GM12878 (cell line): ENCODE data around the gene USP10. TPM values are rescaled to one million over a fixed set of nuclear protein-coding genes. Genes with fewer than 3 reads are reported as not detected.

Source experiments
- ATAC-seq: fragments of 200-7000 bp; cut with Tn5 transposase; 3 replicates; pipeline ENCODE4 v1.9.1; 2020; ENCODE audit warnings: mild to moderate bottlenecking, moderate library complexity
- BruUV-seq: library from RNA; stranded (reverse); fragments of 400-500 nt; replicated peaks from 2 replicates; lab custom pipeline; 2021; lab: Mats Ljungman, UMichigan
- CTCF ChIA-PET: fragments of 300-600 bp; sonication (Branson Sonifier 250); formaldehyde crosslinking; extraction: SDS; loops from one replicate; lab custom pipeline; 2021; ENCODE audit warnings: inconsistent platforms; lab: Yijun Ruan, JAX
- POLR2A ChIA-PET: fragments of 350-600 bp; formaldehyde crosslinking; extraction: SDS; loops from one replicate; lab custom pipeline; 2021; ENCODE audit warnings: inconsistent platforms; lab: Charles Lee
- RAD21 ChIA-PET: fragments of 300-600 bp; sonication (Branson Sonifier 250); formaldehyde crosslinking; loops from one replicate; lab custom pipeline; 2023; ENCODE audit warnings: antibody characterized with exemption; ENCODE audit not compliant: unreplicated experiment; lab: Charles Lee
- SMC1A ChIA-PET: fragments of 300-600 bp; sonication (Branson Sonifier 250); formaldehyde crosslinking; loops from one replicate; lab custom pipeline; 2023; ENCODE audit not compliant: unreplicated experiment, uncharacterized antibody; lab: Charles Lee
- DNase-seq: peaks from one replicate; pipeline ENCODE4 v3.0.0-alpha.2; 2011; ENCODE audit warnings: low read depth, low spot score
- FAIRE-seq: peaks from 3 replicates; lab custom pipeline; 2011; peaks lifted over from hg19 to GRCh38; lab: Jason Lieb, UNC
- H2AFZ ChIP-seq: 2 replicates; pipeline ENCODE4 v1.6.0; 2011; ENCODE audit warnings: low read depth, low read length, control low read depth; ENCODE audit not compliant: control insufficient read depth
- H3K27ac ChIP-seq: 2 replicates; pipeline ENCODE4 v1.5.1; 2011; ENCODE audit warnings: control low read depth; ENCODE audit not compliant: control insufficient read depth, insufficient read depth
- H3K27me3 ChIP-seq, 2 experiments: replicated peaks in 1 of 2; 2 replicates each; pipeline versions ENCODE4 v1.6.0 to v1.6.1; 2011; ENCODE audit warnings: low read length in 1 of 2; ENCODE audit not compliant: control insufficient read depth in 2 of 2, insufficient read depth in 2 of 2
- H3K36me3 ChIP-seq, 2 experiments: 2 replicates each; pipeline ENCODE4 v1.5.1; 2011; ENCODE audit warnings: low read length in 1 of 2; ENCODE audit not compliant: control insufficient read depth in 2 of 2, insufficient read depth in 2 of 2
- H3K4me1 ChIP-seq: 2 replicates; pipeline ENCODE4 v1.6.1; 2011; ENCODE audit warnings: mild to moderate bottlenecking, low read length, moderate library complexity, mixed read lengths; ENCODE audit not compliant: control insufficient read depth, insufficient read depth
- H3K4me2 ChIP-seq: 2 replicates; pipeline ENCODE4 v1.6.0; 2011; ENCODE audit warnings: control low read depth; ENCODE audit not compliant: control insufficient read depth, insufficient read depth
- H3K4me3 ChIP-seq: fragments of 200-600 bp; sonication (generic); 2 replicates; pipeline ENCODE4 v1.5.1; 2016
- H3K79me2 ChIP-seq: 2 replicates; pipeline ENCODE4 v1.6.0; 2011; ENCODE audit warnings: low read length; ENCODE audit not compliant: control insufficient read depth, insufficient read depth
- H3K9ac ChIP-seq: 2 replicates; pipeline ENCODE4 v1.8.0; 2011; ENCODE audit warnings: low read length, control low read depth, mixed read lengths; ENCODE audit not compliant: control insufficient read depth, insufficient read depth
- H3K9me3 ChIP-seq: replicated peaks from 3 replicates; pipeline ENCODE4 v1.5.1; 2011; ENCODE audit warnings: mild to moderate bottlenecking, low read length; ENCODE audit not compliant: control insufficient read depth, insufficient read depth
- H4K20me1 ChIP-seq: 2 replicates; pipeline ENCODE4 v1.6.0; 2011; ENCODE audit not compliant: control insufficient read depth, insufficient read depth
- BMI1 ChIP-seq: fragments of 450-650 bp; IDR thresholded peaks from 2 replicates; pipeline ENCODE4 v1.6.1; 2016; ENCODE audit warnings: mild to moderate bottlenecking, moderate library complexity, borderline replicate concordance
- EZH2 ChIP-seq: IDR thresholded peaks from 2 replicates; pipeline ENCODE4 v1.6.1; 2012; ENCODE audit warnings: low read depth, mild to moderate bottlenecking, control low read depth, inconsistent platforms, low read length, borderline replicate concordance; ENCODE audit not compliant: control insufficient read depth
- GATAD2B ChIP-seq: fragments of 450-650 bp; conservative IDR thresholded peaks from 2 replicates; pipeline ENCODE4 v1.6.1; 2017; ENCODE audit warnings: low read depth, mild to moderate bottlenecking, moderate library complexity
- RAD51 ChIP-seq: fragments of 450-650 bp; IDR thresholded peaks from 2 replicates; pipeline ENCODE4 v1.6.1; 2016; ENCODE audit warnings: moderate library complexity, mild to moderate bottlenecking, inconsistent platforms
- RUNX3 ChIP-seq: IDR thresholded peaks from 2 replicates; pipeline ENCODE4 v1.6.1; 2012; ENCODE audit warnings: low read length, inconsistent platforms
- ZNF384 ChIP-seq: IDR thresholded peaks from 2 replicates; pipeline ENCODE4 v1.6.1; 2012; ENCODE audit warnings: low read depth, mild to moderate bottlenecking, low read length, improper control_type of control experiment, borderline replicate concordance
- WGBS: methylation state at CpG from one replicate; pipeline ENCODE4 v1.1.6; 2016; ENCODE audit warnings: low lambda C conversion rate; ENCODE audit not compliant: insufficient replicate concordance, insufficient coverage; ENCODE audit errors: missing lambda C conversion rate; 5-methylcytosine and 5-hydroxymethylcytosine counted together
- in situ Hi-C: fragments of 300-500 bp; cut with MboI; formaldehyde crosslinking; loops from 9 replicates; pipeline ENCODE4 v1.14.3; 2018; ENCODE audit warnings: mixed read lengths
- intact Hi-C: fragments of 100-400 bp; cut with micrococcal nuclease; formaldehyde crosslinking; loops from one replicate; pipeline ENCODE4 v1.14.2; 2022; ENCODE audit not compliant: unreplicated experiment
- polyA plus RNA-seq, 11 experiments: library from polyadenylated mRNA; depleted of rRNA in 4 of 11; unstranded in 6 of 11; stranded (reverse) in 5 of 11; fragments of >200 nt; fragmentation: Nextera tagmentation in 4 of 11; fragmentation: Illumina TruSeq in 1 of 11; extraction: Ambion mirVana in 4 of 11; extraction: Trizol in 1 of 11; gene quantifications; 1 replicate in 1 of 11; 2 replicates in 10 of 11; pipeline versions ENCODE4 v1.2.1 to v1.2.3, GENCODE V29; 2011 to 2016; ENCODE audit warnings: inconsistent platforms in 2 of 11, missing spikeins in 2 of 11, low read depth in 1 of 11
- total RNA-seq, 4 experiments: library from RNA; depleted of rRNA in 3 of 4; stranded (reverse); fragments of >200 nt in 3 of 4; fragmentation: Illumina TruSeq in 1 of 4; extraction: Trizol in 1 of 4; gene quantifications; 2 replicates each; pipeline versions ENCODE4 v1.2.1 to v1.2.3, GENCODE V29; 2013 to 2021
- TF ChIP-seq, protein P1 (sequence below): IDR thresholded peaks from 2 replicates; pipeline ENCODE4 v1.6.1; 2011; ENCODE audit warnings: low read depth, mild to moderate bottlenecking, low read length, moderate library complexity, borderline replicate concordance; ENCODE audit errors: extremely low read depth
- TF ChIP-seq, protein P2 (sequence below): IDR thresholded peaks from 2 replicates; pipeline ENCODE4 v1.6.1; 2011; ENCODE audit warnings: borderline replicate concordance, low read depth, mild to moderate bottlenecking, moderate library complexity, low read length; ENCODE audit not compliant: insufficient read depth, poor library complexity, severe bottlenecking

Gene USP10
- total and polyA plus RNA-seq, 10 of the 15 experiments (the other 5 are each of a cell fraction or from before 2014, with no cell fraction given) = 46.1 to 160 (median 105) TPM

DNA sequence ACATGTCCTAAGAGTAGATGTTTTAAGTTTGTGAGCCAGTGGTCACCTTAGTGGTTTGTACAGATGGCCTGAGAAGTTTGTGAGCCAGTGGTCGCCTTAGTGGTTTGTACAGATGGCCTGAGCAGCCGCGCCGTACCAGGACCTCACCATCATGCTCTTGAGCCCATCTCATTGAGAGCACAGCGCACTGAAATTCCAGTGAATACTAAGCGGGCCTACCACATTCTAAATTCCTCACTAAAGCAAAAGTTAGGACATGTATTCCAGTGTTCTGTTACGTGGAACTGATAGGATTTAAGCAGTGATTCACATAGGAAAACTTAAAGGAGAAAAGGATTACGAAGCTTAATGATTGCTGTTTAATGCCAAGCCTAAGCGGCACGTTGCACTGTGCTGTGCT lies 3.9 kb downstream of the USP10 start:
- ChIA-PET CTCF (interaction anchor here (0.9 to 5.0 kb wide), 13 partner anchors 9 to 267 kb away, joined by 3 to 61 read pairs (median 3); no protein-coding TSS in a partner anchor), POLR2A (interaction anchor here (0.7 to 1.9 kb wide), 5 partner anchors 9 to 40 kb away, joined by 3 to 5 read pairs (median 4); no protein-coding TSS in a partner anchor), RAD21 (interaction anchor here (0.6 to 3.1 kb wide), 6 partner anchors 8 to 103 kb away, joined by 3 to 18 read pairs (median 6); no protein-coding TSS in a partner anchor), SMC1A (interaction anchor here (0.7 to 1.9 kb wide), 12 partner anchors 11 to 197 kb away, joined by 3 to 7 read pairs (median 4); no protein-coding TSS in a partner anchor)
- Histone ChIP-seq H3K4me3 (peak overlapping the region; percentile 6; the same call in 1 of the 2 replicates), H4K20me1 (peaks cover 6% of the 10 kb centered on the region), H3K9ac (no peak overlapping the region), H3K36me3 (0 out of 4 replicates have a peak, but pooled peaks cover 0 to 3% of the 10 kb centered on the region in 2 experiments), H3K79me2 (peaks cover 85% of the 10 kb centered on the region), H3K9me3 (no peaks in the 10 kb centered on the region), H2AFZ (no peak overlapping the region), H3K27me3 (no peaks in the 10 kb centered on the region), H3K4me2 (peak overlapping the region; percentile 40), H3K27ac (no peak overlapping the region), H3K4me1 (peaks cover 3% of the 10 kb centered on the region; the same call in 1 of the 2 replicates)
- in situ Hi-C loops = no loop called here
- 90% methylated on average over 10 of the region's 10 CpGs for WGBS
- TF ChIP-seq RUNX3 (no peak), EZH2 (no peak), ZNF384 (no peak)
- TF ChIP-seq, protein P1, sequence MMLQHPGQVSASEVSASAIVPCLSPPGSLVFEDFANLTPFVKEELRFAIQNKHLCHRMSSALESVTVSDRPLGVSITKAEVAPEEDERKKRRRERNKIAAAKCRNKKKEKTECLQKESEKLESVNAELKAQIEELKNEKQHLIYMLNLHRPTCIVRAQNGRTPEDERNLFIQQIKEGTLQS = no peak
- FAIRE-seq = no peak
- intact Hi-C loops = no loop called here
- TSS peak; percentile 16 for BruUV-seq
- no peak for DNase-seq
- ATAC-seq = no peak

DNA sequence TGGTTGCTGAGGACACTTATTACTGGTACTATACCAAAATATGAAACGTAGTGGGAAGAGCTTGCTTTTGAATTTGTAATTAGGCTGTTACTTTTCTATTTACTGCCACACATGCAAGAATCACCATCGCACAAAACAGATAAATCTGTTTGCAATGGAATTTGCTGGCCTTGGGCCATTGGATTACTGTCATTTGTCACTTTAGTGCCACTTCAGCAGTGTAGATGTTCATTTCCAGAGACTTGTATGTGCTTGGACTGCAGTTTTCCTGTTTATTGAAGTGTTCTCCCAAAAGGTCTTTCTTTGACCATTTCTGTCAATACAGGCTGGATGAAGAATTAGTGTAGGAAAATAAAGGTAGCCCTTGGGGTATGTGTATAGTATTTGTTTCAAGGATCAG lies 4.5 kb downstream of the USP10 start:
- no TSS peak for BruUV-seq
- no peak for ATAC-seq
- ChIA-PET RAD21 (interaction anchor here (1.8 to 3.1 kb wide), 2 partner anchors 22 to 32 kb away, joined by 5 to 18 read pairs; no protein-coding TSS in a partner anchor), CTCF (interaction anchor here (1.1 to 5.0 kb wide), 5 partner anchors 18 to 82 kb away, joined by 3 to 61 read pairs (median 5); no protein-coding TSS in a partner anchor), SMC1A (interaction anchor here (0.8 to 1.9 kb wide), 8 partner anchors 11 to 40 kb away, joined by 3 to 7 read pairs (median 5); no protein-coding TSS in a partner anchor), POLR2A (interaction anchor here (1.2 to 1.9 kb wide), 3 partner anchors 9 to 25 kb away, joined by 3 to 5 read pairs (median 4); no protein-coding TSS in a partner anchor)
- Histone ChIP-seq H4K20me1 (peaks cover 6% of the 10 kb centered on the region), H3K9me3 (no peaks in the 10 kb centered on the region), H3K4me3 (peak overlapping the region; percentile 6; the same call in 1 of the 2 replicates), H3K36me3 (peaks cover 0 to 7% of the 10 kb centered on the region in 2 experiments; a peak in 2 of 4 replicates), H3K27ac (peak overlapping the region; percentile 1; the same call in 1 of the 2 replicates), H3K27me3 (no peaks in the 10 kb centered on the region), H3K4me1 (peaks cover 3% of the 10 kb centered on the region; the same call in 1 of the 2 replicates), H3K4me2 (peak overlapping the region; percentile 40), H2AFZ (no peak overlapping the region), H3K9ac (no peak overlapping the region), H3K79me2 (peaks cover 90% of the 10 kb centered on the region)
- no peak for TF ChIP-seq GATAD2B
- TF ChIP-seq, protein P2, sequence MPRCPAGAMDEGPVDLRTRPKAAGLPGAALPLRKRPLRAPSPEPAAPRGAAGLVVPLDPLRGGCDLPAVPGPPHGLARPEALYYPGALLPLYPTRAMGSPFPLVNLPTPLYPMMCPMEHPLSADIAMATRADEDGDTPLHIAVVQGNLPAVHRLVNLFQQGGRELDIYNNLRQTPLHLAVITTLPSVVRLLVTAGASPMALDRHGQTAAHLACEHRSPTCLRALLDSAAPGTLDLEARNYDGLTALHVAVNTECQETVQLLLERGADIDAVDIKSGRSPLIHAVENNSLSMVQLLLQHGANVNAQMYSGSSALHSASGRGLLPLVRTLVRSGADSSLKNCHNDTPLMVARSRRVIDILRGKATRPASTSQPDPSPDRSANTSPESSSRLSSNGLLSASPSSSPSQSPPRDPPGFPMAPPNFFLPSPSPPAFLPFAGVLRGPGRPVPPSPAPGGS = peak; percentile 43
- no peak for TF ChIP-seq RAD51
- no peak for TF ChIP-seq BMI1
- 48% methylated on average over 2 of the region's 2 CpGs for WGBS
- DNase-seq = no peak
- no peak for FAIRE-seq
- intact Hi-C loops = no loop called here
- in situ Hi-C loops = no loop called here
